Measurements from ENCODE around the gene FTH1. TPM values are rescaled to one million over a fixed set of nuclear protein-coding genes. Genes with fewer than 3 reads are reported as not detected.

The FTH1 gene
- total and polyA plus RNA-seq, 2 of the 13 experiments (the other 11 are each of a cell fraction or from before 2014, with no cell fraction given): 607 to 760 TPM

DNA sequence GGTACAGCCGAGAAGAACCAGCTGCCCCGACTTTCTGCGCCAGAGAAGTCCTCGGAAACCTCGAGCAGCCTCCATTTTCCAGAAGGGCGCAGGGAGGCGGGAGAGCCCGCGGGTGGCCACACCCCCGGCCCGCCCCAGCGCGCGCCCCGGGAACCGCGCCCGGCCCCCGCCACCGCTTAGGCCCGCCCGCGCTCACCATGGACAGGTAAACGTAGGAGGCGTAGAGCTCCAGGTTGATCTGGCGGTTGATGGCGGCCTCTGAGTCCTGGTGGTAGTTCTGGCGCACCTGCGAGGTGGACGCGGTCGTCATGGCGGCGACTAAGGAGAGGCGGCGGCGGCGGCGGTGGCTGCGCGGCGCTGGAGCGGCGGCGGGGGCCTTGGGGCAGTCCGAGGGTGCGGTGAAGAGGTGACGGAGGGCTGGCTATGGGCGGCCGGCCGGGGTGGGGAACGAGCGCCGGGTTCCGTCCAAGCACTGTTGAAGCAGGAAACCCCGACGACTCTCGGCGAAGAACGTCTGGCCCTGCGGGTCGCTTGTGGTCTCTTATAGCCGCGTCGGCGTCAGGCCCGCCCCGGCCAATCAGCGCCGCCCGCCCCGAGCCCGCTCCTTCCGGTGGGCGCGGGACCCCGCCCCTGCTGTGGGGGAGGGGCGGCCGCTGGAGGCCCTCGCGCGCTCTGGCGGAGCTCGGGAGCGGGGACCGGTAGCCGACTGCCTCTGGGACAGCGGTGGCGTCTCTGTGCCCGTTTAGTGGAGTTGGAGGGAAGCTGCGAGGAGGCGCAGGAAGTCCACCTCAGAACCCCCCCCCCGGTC lies at the start of gene FTH1 (continued):
- TF ChIP-seq HNF4A (CRISPR knock-in tag; IDR thresholded peaks at IDR 0.05) (no peak), RARG (CRISPR knock-in tag; IDR thresholded peaks at IDR 0.05; ENCODE audit: low read depth) (no peak), ZNF7 (CRISPR knock-in tag; IDR thresholded peaks at IDR 0.05) (0 out of 2 replicates have a peak, but pooled peaks have one; percentile 8), REL (CRISPR knock-in tag; conservative IDR thresholded peaks at IDR 0.05) (peak; percentile 89; the same call in 1 of the 2 replicates), HNRNPL (IDR thresholded peaks at IDR 0.05; ENCODE audit: low read depth, low read length) (0 out of 2 replicates have a peak, but pooled peaks have one; percentile 45), TAF15 (IDR thresholded peaks at IDR 0.05; ENCODE audit: low read depth, low read length, poor library complexity, severe bottlenecking) (peak; percentile 57), KAT7 (CRISPR knock-in tag; IDR thresholded peaks at IDR 0.05; ENCODE audit: borderline replicate concordance) (peak; percentile 37; the same call in 1 of the 2 replicates), GZF1 (CRISPR knock-in tag; IDR thresholded peaks at IDR 0.05) (no peak), NFYC (CRISPR knock-in tag; IDR thresholded peaks at IDR 0.05) (peak; percentile 79), CREM (IDR thresholded peaks at IDR 0.05) (0 out of 2 replicates have a peak, but pooled peaks have one; percentile 28), CREM (CRISPR knock-in tag; IDR thresholded peaks at IDR 0.05) (no peak), RFX1 (IDR thresholded peaks at IDR 0.05) (no peak), ZNF30 (CRISPR knock-in tag; IDR thresholded peaks at IDR 0.05) (no peak)
- TF ChIP-seq, protein P1, sequence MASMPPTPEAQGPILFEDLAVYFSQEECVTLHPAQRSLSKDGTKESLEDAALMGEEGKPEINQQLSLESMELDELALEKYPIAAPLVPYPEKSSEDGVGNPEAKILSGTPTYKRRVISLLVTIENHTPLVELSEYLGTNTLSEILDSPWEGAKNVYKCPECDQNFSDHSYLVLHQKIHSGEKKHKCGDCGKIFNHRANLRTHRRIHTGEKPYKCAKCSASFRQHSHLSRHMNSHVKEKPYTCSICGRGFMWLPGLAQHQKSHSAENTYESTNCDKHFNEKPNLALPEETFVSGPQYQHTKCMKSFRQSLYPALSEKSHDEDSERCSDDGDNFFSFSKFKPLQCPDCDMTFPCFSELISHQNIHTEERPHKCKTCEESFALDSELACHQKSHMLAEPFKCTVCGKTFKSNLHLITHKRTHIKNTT (CRISPR knock-in tag; IDR thresholded peaks at IDR 0.05): no peak
- TF ChIP-seq, protein P2, sequence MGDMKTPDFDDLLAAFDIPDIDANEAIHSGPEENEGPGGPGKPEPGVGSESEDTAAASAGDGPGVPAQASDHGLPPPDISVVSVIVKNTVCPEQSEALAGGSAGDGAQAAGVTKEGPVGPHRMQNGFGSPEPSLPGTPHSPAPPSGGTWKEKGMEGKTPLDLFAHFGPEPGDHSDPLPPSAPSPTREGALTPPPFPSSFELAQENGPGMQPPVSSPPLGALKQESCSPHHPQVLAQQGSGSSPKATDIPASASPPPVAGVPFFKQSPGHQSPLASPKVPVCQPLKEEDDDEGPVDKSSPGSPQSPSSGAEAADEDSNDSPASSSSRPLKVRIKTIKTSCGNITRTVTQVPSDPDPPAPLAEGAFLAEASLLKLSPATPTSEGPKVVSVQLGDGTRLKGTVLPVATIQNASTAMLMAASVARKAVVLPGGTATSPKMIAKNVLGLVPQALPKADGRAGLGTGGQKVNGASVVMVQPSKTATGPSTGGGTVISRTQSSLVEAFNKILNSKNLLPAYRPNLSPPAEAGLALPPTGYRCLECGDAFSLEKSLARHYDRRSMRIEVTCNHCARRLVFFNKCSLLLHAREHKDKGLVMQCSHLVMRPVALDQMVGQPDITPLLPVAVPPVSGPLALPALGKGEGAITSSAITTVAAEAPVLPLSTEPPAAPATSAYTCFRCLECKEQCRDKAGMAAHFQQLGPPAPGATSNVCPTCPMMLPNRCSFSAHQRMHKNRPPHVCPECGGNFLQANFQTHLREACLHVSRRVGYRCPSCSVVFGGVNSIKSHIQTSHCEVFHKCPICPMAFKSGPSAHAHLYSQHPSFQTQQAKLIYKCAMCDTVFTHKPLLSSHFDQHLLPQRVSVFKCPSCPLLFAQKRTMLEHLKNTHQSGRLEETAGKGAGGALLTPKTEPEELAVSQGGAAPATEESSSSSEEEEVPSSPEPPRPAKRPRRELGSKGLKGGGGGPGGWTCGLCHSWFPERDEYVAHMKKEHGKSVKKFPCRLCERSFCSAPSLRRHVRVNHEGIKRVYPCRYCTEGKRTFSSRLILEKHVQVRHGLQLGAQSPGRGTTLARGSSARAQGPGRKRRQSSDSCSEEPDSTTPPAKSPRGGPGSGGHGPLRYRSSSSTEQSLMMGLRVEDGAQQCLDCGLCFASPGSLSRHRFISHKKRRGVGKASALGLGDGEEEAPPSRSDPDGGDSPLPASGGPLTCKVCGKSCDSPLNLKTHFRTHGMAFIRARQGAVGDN (CRISPR knock-in tag; IDR thresholded peaks at IDR 0.05): peak; percentile 54; the same call in 1 of the 2 replicates
- TF ChIP-seq, protein P3, sequence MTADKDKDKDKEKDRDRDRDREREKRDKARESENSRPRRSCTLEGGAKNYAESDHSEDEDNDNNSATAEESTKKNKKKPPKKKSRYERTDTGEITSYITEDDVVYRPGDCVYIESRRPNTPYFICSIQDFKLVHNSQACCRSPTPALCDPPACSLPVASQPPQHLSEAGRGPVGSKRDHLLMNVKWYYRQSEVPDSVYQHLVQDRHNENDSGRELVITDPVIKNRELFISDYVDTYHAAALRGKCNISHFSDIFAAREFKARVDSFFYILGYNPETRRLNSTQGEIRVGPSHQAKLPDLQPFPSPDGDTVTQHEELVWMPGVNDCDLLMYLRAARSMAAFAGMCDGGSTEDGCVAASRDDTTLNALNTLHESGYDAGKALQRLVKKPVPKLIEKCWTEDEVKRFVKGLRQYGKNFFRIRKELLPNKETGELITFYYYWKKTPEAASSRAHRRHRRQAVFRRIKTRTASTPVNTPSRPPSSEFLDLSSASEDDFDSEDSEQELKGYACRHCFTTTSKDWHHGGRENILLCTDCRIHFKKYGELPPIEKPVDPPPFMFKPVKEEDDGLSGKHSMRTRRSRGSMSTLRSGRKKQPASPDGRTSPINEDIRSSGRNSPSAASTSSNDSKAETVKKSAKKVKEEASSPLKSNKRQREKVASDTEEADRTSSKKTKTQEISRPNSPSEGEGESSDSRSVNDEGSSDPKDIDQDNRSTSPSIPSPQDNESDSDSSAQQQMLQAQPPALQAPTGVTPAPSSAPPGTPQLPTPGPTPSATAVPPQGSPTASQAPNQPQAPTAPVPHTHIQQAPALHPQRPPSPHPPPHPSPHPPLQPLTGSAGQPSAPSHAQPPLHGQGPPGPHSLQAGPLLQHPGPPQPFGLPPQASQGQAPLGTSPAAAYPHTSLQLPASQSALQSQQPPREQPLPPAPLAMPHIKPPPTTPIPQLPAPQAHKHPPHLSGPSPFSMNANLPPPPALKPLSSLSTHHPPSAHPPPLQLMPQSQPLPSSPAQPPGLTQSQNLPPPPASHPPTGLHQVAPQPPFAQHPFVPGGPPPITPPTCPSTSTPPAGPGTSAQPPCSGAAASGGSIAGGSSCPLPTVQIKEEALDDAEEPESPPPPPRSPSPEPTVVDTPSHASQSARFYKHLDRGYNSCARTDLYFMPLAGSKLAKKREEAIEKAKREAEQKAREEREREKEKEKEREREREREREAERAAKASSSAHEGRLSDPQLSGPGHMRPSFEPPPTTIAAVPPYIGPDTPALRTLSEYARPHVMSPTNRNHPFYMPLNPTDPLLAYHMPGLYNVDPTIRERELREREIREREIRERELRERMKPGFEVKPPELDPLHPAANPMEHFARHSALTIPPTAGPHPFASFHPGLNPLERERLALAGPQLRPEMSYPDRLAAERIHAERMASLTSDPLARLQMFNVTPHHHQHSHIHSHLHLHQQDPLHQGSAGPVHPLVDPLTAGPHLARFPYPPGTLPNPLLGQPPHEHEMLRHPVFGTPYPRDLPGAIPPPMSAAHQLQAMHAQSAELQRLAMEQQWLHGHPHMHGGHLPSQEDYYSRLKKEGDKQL (CRISPR knock-in tag; IDR thresholded peaks at IDR 0.05; ENCODE audit: low read depth): no peak
- TF ChIP-seq, protein P4, sequence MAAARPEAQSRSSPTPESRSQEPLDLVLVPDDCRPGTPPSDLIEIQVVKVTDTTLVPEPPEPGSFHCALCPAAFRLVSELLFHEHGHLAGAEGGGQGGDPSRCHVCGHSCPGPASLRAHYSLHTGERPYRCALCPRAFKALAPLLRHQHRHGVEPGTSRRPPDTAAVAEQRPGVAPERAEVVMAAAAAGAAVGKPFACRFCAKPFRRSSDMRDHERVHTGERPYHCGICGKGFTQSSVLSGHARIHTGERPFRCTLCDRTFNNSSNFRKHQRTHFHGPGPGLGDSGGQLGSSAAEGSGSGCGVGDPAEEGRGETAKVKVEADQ (CRISPR knock-in tag; IDR thresholded peaks at IDR 0.05; ENCODE audit: borderline replicate concordance): no peak

Measured in HepG2 (cell line).